Effector memory CD8-positive, alpha-beta T cell (primary cell): ENCODE results near the gene TMCC1.
"Not testable (repeated sequence)": the region's sequence is repeated elsewhere in the genome, so short reads cannot be mapped to it uniquely, and the experiment has no call there.

Source experiments
- ATAC-seq: fragments of 150-1000 bp; cut with Tn5 transposase; replicated peaks from 2 replicates; pipeline ENCODE4 v1.10.0; 2021; ENCODE audit warnings: mild to moderate bottlenecking, moderate library complexity
- DNase-seq, 3 experiments: peaks; one replicate each; pipeline ENCODE4 v3.0.0; 2021
- H3K27ac Mint-ChIP-seq, 2 donors: one replicate each; pipeline ENCODE4 v1.8.0; 2022; ENCODE audit warnings: mild to moderate bottlenecking in 2 of 2, mixed read lengths in 2 of 2, moderate library complexity in 2 of 2
- H3K27me3 Mint-ChIP-seq, 2 donors: one replicate each; pipeline ENCODE4 v1.8.0; 2022; ENCODE audit warnings: mixed read lengths in 2 of 2
- H3K36me3 Mint-ChIP-seq: one replicate; pipeline ENCODE4 v1.8.0; 2022; ENCODE audit warnings: mild to moderate bottlenecking, moderate library complexity, mixed read lengths; ENCODE audit not compliant: insufficient read depth
- H3K4me1 Mint-ChIP-seq, 2 donors: one replicate each; pipeline ENCODE4 v1.8.0; 2022; ENCODE audit warnings: low read depth in 2 of 2, mixed read lengths in 2 of 2
- H3K4me3 Mint-ChIP-seq, 2 donors: one replicate each; pipeline ENCODE4 v1.8.0; 2022; ENCODE audit warnings: mild to moderate bottlenecking in 2 of 2, mixed read lengths in 2 of 2, moderate library complexity in 2 of 2
- H3K9me3 Mint-ChIP-seq, 2 donors: one replicate each; pipeline ENCODE4 v1.8.0; 2022; ENCODE audit warnings: mixed read lengths in 2 of 2

Gene TMCC1

DNA sequence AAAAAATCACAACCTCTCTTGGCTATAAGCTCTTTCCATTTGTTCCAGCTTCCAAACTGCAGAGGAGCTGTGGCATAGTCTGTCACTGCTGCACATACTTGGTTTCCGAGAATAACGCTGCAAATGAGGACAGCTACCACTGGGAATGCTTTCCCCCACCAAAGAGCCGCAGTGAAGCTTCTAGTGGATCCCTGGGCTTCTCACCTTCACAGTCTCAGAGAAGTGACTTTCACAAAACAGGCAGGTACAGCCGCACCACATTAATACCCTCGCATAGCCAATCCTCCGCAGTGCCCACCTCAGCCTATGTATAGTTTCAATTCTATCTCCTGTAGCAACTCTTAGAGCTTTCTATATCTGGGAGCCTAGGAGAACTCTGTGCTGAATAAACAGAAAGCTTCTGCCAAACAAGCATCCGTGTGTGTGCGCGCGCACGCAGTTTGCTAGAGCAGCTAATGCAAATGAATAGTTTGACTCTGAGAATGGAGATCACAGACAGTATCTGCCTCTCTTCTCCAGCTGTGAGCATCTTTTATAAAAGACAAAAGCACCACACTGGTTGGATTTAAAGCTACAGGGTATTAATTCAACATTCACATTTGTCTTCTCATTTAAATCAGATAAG is 205.1 kb downstream of the TMCC1 start:
- H3K9me3 Mint-ChIP-seq, result no peaks in the 10 kb centered on the region
- no peak overlapping the region for H3K4me3 Mint-ChIP-seq

DNA sequence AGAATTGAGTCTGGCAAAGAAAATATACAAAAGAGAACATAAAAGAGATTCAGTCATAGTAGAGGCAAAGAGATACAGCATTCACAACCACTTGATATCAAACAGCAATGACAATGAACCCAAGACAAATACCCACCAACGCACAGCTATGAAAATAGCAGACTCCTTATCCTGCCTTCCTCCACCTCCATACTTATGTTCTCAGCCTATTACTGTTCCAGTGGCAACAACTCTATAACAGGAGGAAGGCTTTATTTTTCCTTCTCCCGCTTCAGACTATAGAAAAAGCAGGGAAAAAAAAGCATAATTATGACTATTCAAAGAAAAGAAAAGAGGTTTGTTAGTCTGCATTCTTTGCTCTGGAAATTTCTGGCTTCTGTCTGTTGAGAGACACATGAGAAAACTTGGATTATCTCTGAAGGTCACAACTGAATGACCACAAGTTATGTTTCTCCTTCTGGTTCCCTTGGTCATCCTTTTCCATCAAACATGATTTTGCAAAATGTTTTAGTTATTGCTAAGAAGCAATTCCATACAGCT is 205.9 kb downstream of the TMCC1 start:
- no peaks in the 10 kb centered on the region for H3K9me3 Mint-ChIP-seq
- H3K4me3 Mint-ChIP-seq, result no peak overlapping the region
- H3K27me3 Mint-ChIP-seq, result no peaks in the 10 kb centered on the region
- H3K27ac Mint-ChIP-seq, result no peak overlapping the region
- ATAC-seq, result no peak
- DNase-seq, result no peak
- peaks cover 4% of the 10 kb centered on the region for H3K36me3 Mint-ChIP-seq
- H3K4me1 Mint-ChIP-seq, result peaks cover 4 to 22% of the 10 kb centered on the region in 2 donors

More for the DNA sequence above, 205.1 kb downstream of the TMCC1 start:
- no peak for ATAC-seq
- peaks cover 4 to 22% of the 10 kb centered on the region in 2 donors for H3K4me1 Mint-ChIP-seq
- DNase-seq, result no peak
- H3K27ac Mint-ChIP-seq, result no peak overlapping the region
- no peaks in the 10 kb centered on the region for H3K27me3 Mint-ChIP-seq
- peaks cover 4% of the 10 kb centered on the region for H3K36me3 Mint-ChIP-seq

DNA sequence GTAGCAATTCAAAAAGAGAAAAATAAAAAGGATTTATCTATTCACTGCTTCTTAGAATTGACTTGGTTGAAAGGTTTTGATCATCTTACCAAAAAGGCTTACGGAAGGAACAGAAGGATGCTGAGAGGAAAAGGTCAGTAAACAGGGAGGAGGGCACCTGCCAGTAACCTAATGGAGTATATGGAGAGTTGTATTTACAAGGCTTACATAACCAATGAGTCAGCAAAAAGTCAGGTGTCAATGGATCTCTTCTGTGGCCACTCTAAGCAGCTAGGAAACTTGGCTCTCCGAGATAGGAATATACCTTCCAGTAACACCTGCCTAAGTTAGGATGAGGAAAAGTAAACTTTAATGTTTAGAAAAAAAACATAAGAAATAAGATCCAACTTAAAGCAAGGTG is 206.6 kb downstream of the TMCC1 start:
- no peak overlapping the region for H3K4me3 Mint-ChIP-seq

DNA sequence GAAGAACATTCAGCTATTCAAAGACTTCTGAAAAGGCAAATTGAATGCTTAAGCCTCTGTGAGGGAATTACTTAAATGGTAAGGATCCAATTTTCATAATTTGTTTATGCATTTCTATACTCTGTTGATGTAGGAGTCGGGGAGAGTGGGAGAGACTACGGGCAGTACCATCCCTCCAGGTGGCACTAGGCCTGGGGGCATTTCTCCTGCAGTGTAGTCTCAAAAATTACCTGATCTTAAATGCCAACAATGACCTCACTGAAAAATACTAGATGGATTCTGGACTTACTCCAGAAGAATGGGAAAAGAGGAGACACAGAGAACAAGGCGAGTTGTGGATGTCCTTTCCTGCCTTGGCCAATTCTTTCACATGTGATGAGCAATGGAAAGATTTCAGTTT is 209.2 kb downstream of the TMCC1 start:
- no peak for ATAC-seq
- H3K4me1 Mint-ChIP-seq, result peaks cover 4 to 10% of the 10 kb centered on the region in 2 donors
- no peak overlapping the region for H3K27ac Mint-ChIP-seq
- no peaks in the 10 kb centered on the region for H3K9me3 Mint-ChIP-seq
- no peak overlapping the region for H3K4me3 Mint-ChIP-seq
- no peaks in the 10 kb centered on the region for H3K27me3 Mint-ChIP-seq
- DNase-seq, result no peak
- peaks cover 4% of the 10 kb centered on the region for H3K36me3 Mint-ChIP-seq

More for the DNA sequence above, 206.6 kb downstream of the TMCC1 start:
- Mint-ChIP-seq H3K36me3 (peaks cover 4% of the 10 kb centered on the region), H3K27me3 (no peaks in the 10 kb centered on the region), H3K27ac (no peak overlapping the region), H3K9me3 (no peaks in the 10 kb centered on the region), H3K4me1 (peaks cover 4 to 22% of the 10 kb centered on the region in 2 donors)
- DNase-seq (no peak), ATAC-seq (no peak)

DNA sequence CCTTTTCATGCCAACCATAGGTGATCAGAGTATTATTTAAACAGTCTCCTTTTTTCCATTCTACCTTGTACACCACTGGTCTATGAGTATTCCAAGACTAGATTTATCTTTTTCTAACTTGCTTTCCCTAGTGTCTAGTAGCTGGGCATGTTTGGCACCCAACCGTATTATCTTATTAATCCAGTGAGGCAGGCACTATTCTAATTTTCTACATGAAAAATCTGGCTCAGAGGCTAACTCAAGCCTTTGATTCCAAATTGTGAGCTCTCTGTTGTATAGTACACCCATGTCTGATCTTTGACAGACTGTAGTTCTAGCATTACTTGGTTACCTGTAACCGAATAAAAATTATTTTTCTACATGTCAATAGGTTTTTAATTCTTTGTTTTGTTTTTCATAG is 210.3 kb downstream of the TMCC1 start:
- DNase-seq (no peak), ATAC-seq (no peak)
- no peaks in the 10 kb centered on the region for H3K9me3 Mint-ChIP-seq
- no peaks in the 10 kb centered on the region for H3K36me3 Mint-ChIP-seq
- H3K4me3 Mint-ChIP-seq, result no peak overlapping the region
- H3K27ac Mint-ChIP-seq, result no peak overlapping the region
- H3K4me1 Mint-ChIP-seq, result peaks cover 4 to 8% of the 10 kb centered on the region in 2 donors
- no peaks in the 10 kb centered on the region for H3K27me3 Mint-ChIP-seq

DNA sequence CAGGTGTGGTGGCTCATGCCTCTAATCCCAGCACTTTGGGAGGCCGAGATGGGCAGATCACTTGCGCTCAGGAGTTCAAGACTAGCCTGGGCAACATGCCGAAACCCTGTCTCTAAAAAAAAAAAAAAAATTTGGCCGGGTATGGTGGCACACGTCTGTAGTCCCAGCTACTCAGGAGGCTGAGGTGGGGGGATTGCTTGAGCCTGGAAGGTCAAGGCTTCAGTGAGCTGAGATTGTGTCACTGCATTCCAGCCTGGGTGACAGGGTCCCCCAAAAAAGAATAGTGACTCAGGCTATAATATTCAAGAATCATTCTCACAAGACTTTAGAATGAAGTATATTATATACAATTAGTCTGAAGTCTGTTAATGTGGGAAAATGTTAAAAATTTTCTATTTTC is 216.5 kb downstream of the TMCC1 start:
- Mint-ChIP-seq H3K27ac (no peak overlapping the region), H3K36me3 (no peaks in the 10 kb centered on the region), H3K4me3 (no peak overlapping the region), H3K4me1 (peaks cover 0 to 10% of the 10 kb centered on the region in 2 donors), H3K27me3 (no peaks in the 10 kb centered on the region), H3K9me3 (no peaks in the 10 kb centered on the region)
- no peak for ATAC-seq
- DNase-seq, result no peak

DNA sequence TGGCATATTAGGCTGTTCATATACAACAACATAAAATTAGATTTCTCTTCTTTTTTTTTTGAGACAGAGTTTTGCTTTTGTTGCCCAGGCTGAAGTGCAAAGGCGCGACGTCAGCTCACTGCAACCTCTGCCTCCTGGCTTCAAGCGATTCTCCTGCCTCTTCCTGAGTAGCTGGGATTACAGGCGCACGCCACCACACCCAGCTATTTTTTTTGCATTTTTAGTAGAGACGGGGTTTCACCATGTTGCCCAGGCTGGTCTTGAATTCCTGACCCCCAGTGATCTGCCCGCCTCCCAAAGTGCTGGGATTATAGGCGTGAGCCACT is 218.8 kb downstream of the TMCC1 start:
- peaks cover 0 to 10% of the 10 kb centered on the region in 2 donors for H3K4me1 Mint-ChIP-seq
- ATAC-seq, H3K27ac Mint-ChIP-seq, H3K27me3 Mint-ChIP-seq, DNase-seq, H3K36me3 Mint-ChIP-seq, H3K4me3 Mint-ChIP-seq, H3K9me3 Mint-ChIP-seq: not testable (repeated sequence)

DNA sequence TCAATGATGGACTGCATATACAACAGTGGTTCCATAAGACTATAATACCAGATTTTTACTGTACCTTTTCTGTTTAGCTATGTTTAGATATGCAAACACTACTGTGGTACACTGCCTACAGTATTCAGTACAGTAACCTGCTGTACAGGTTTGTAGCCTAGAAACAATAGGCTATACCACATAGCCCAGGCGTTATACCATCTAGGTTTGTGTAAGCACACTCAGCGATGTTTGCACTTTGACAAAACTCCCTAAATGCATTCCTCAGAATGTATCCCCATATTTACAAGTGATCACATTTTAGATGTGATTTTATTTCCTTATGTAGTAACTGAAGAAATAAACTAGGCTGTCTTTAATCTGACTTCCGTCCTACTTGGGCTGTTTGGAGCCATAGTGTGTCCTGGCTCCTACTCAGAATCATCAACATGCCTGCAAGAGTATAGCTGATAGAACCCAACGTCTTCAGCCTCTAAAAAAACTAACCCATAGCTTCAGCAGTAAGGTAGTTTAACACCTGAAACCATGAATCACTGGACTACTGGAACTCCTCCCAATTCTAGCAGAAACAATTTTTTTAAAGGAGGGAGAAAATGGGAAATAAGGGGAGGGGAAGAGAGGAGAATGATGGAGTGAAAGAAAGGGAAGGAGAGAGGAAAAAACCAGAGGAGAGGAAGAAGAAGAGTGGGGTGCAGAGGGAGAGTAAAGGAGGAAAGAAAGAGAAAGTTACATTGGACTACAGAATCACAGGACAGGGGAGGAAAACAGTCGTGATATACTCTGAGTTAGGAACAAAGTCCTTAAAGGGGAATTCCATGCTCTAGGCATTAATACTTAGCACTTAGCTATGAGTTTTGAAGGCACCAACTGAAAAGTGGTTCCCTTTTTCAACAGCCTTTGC is 219.4 kb downstream of the TMCC1 start:
- no peak overlapping the region for H3K4me3 Mint-ChIP-seq
- H3K27ac Mint-ChIP-seq, result no peak overlapping the region
- no peaks in the 10 kb centered on the region for H3K27me3 Mint-ChIP-seq
- H3K4me1 Mint-ChIP-seq, result peaks cover 0 to 10% of the 10 kb centered on the region in 2 donors
- no peaks in the 10 kb centered on the region for H3K9me3 Mint-ChIP-seq
- DNase-seq (no peak), ATAC-seq (no peak)
- peaks cover 5% of the 10 kb centered on the region for H3K36me3 Mint-ChIP-seq

DNA sequence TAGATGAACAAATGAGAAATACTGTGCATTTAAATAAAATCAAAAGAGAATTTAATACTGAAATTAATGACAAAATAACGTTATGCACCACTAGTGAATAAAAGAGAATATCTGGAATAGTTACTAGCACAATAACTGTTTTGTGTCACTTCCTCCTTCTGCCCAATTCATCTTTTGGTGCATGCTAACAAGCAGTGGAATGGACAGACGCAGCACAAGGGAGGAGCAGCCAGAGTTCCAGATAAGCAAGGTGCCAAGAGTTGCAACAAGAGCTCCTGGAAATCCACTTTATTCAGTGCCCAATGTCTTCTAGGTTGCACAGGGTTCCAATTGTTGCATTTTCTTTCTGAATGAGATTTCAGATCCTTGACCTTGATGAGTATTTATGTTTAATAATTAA is 220.5 kb downstream of the TMCC1 start:
- Mint-ChIP-seq H3K9me3 (no peaks in the 10 kb centered on the region), H3K4me3 (no peak overlapping the region), H3K27me3 (no peaks in the 10 kb centered on the region), H3K27ac (no peak overlapping the region), H3K4me1 (peaks cover 0 to 10% of the 10 kb centered on the region in 2 donors), H3K36me3 (peaks cover 5% of the 10 kb centered on the region)
- no peak for ATAC-seq
- no peak for DNase-seq

DNA sequence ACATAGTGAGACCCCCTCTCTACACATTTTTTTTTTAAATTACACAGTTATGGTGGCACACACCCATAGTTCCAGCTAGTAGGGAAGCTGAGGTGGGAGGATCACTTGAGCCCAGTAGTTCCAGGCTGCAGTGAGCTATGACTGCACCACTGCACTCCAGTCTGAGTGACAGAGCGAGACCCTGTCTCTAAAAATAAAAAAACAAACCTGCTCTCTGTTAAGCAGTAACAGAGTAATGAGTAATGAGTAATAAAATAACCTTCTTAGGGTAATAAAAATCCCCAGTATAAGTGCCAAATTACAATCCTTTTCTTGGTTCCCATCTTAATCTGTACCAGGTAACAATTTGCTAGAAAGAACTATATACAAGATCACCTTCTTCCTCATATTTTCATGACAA is 221.1 kb downstream of the TMCC1 start:
- ATAC-seq, result no peak
- H3K9me3 Mint-ChIP-seq, result no peaks in the 10 kb centered on the region
- no peak overlapping the region for H3K27ac Mint-ChIP-seq
- H3K36me3 Mint-ChIP-seq, result peaks cover 5% of the 10 kb centered on the region
- no peak for DNase-seq
- H3K4me3 Mint-ChIP-seq, result no peak overlapping the region
- no peaks in the 10 kb centered on the region for H3K27me3 Mint-ChIP-seq
- peaks cover 0 to 10% of the 10 kb centered on the region in 2 donors for H3K4me1 Mint-ChIP-seq

DNA sequence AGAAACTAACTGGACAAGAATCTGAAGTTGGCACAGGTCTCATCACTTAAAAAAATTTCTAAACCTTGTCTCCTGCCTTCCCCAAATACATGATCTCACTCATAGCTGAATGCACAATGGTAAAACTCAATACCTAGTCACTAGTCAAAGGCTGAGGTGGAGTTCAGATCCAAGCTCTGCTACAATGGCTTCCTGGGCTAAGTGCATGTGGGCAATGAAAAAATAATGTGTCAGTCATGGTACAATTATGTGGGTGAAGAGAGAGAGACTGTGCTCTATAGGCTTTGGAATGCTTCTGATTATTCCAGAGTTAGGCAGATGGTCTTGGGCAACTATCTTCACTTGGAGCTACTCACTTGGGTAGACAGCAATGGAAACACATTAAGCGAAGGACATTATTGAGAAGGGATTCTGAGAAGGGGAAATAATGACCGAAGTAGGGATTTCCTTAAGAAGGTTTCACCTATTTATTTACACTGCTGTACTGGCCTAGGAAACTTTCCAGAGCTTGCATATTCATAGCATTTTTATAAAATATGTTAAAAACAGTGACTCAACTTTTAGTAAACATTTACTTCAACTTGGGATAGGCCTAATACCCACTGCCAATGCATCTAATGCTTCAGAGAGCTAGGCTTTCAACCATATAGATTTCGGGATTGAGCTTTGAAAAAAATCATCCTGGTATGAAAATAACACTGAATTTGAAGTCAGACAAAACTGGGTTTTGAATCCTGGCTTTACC is 228.3 kb downstream of the TMCC1 start:
- no peaks in the 10 kb centered on the region for H3K9me3 Mint-ChIP-seq
- no peaks in the 10 kb centered on the region for H3K27me3 Mint-ChIP-seq
- H3K4me3 Mint-ChIP-seq, result no peak overlapping the region
- ATAC-seq (no peak), DNase-seq (no peak)
- H3K27ac Mint-ChIP-seq, result no peak overlapping the region
- peaks cover 5% of the 10 kb centered on the region for H3K36me3 Mint-ChIP-seq
- H3K4me1 Mint-ChIP-seq, result peaks cover 0 to 5% of the 10 kb centered on the region in 2 donors

DNA sequence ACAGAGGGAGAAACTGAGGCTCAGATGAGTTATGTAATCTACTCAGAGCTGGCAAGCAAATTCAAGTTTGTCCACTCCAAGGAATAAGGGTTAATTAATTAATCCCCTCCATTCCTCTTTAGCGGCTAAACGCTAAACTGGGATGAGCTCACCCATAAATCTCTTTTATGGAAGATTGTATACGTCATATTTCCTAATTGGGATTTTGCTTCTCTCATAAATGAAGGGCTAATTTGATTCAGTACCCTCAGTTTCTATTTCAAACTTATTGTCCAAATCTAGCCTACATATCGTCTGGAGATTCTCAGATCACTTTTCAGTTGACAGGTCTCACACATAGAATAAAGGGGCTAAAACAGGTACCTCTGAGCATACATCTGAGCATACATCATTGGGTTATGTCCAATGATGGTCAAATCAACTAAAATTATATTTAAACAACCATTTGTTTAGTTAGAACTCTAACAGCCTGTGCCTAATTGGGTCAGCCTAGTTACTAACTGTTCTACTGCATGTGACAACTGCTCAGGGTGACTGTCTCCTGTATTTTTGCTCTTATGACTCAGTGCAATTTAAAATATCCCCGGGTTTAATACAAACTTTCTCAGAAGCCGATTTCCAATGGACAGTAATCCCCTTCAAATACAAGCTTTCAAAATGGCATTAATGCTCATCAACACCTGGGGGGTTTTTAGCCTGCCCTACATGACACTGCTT is 229.4 kb downstream of the TMCC1 start:
- no peaks in the 10 kb centered on the region for H3K27me3 Mint-ChIP-seq
- ATAC-seq (no peak), DNase-seq (no peak)
- no peak overlapping the region for H3K27ac Mint-ChIP-seq
- H3K9me3 Mint-ChIP-seq, result no peaks in the 10 kb centered on the region
- no peak overlapping the region for H3K4me3 Mint-ChIP-seq
- no peaks in the 10 kb centered on the region for H3K36me3 Mint-ChIP-seq
- H3K4me1 Mint-ChIP-seq, result peaks cover 0 to 10% of the 10 kb centered on the region in 2 donors

DNA sequence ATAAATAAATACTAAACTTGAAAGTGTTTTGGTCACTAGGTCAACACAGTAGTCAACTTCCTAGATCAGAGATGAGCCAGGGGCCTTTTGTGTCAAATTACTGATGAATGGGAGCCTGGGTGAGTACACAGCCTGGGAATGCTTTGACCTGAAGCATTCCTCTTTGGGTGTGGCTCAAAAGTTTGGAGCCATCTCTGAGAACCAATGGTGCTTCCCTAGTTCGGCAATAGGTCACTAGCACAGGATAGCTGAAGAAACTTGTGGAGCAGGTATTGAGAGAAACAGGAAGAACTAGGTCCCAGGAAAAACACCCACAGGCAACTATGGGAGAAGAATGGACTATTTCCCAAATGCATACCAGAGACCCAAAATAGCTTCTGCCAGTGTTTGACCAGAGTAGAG is 230.5 kb downstream of the TMCC1 start:
- H3K27ac Mint-ChIP-seq, result no peak overlapping the region
- H3K4me1 Mint-ChIP-seq, result peaks cover 6 to 14% of the 10 kb centered on the region in 2 donors
- DNase-seq (no peak), ATAC-seq (no peak)
- no peaks in the 10 kb centered on the region for H3K9me3 Mint-ChIP-seq
- no peaks in the 10 kb centered on the region for H3K27me3 Mint-ChIP-seq
- no peak overlapping the region for H3K4me3 Mint-ChIP-seq
- H3K36me3 Mint-ChIP-seq, result no peaks in the 10 kb centered on the region
